HT1080 (cell line): ENCODE results near the gene NOS1AP. TPM values are rescaled to one million over a fixed set of nuclear protein-coding genes. Genes with fewer than 3 reads are reported as not detected.
A peak's percentile ranks its signal among the peaks of the same experiment; 100 is the strongest.

Experiments
- DNase-seq: peaks from one replicate; pipeline ENCODE4 v3.0.0-alpha.2; 2015; ENCODE audit warnings: low read depth
- total RNA-seq: library from RNA; depleted of rRNA; stranded (reverse); fragments of >200 nt; shearing (Covaris generic); gene quantifications from 2 replicates; pipeline ENCODE4 v1.2.3, GENCODE V29; 2014

NOS1AP gene
- total RNA-seq, 1 experiment from 2014 or later = 1.8 TPM

GRCh38 chr1:162240577-162240976 is 171.1 kb downstream of the NOS1AP start:
- no peak for DNase-seq

GRCh38 chr1:162242804-162243203 is 173.3 kb downstream of the NOS1AP start:
- no peak for DNase-seq

GRCh38 chr1:162248854-162249535 is 179.5 kb downstream of the NOS1AP start:
- DNase-seq = peak; percentile 71

GRCh38 chr1:162250004-162250730 is 180.7 kb downstream of the NOS1AP start:
- no peak for DNase-seq

- no peak for DNase-seq
Measured at GRCh38 chr1:162251102-162251501, 181.6 kb downstream of the NOS1AP start.

- no peak for DNase-seq
Measured at GRCh38 chr1:162252214-162252613, 182.7 kb downstream of the NOS1AP start.

GRCh38 chr1:162253790-162254189 is 184.3 kb downstream of the NOS1AP start:
- DNase-seq = no peak

- DNase-seq = no peak
Measured at GRCh38 chr1:162256287-162256686, 186.8 kb downstream of the NOS1AP start.

GRCh38 chr1:162258394-162258793 is 188.9 kb downstream of the NOS1AP start:
- no peak for DNase-seq

- no peak for DNase-seq
Measured at GRCh38 chr1:162259894-162260455, 190.5 kb downstream of the NOS1AP start.

GRCh38 chr1:162264108-162264507 is 194.6 kb downstream of the NOS1AP start:
- no peak for DNase-seq

GRCh38 chr1:162265983-162266382 is 196.5 kb downstream of the NOS1AP start:
- DNase-seq = no peak

GRCh38 chr1:162270016-162270770 is 200.7 kb downstream of the NOS1AP start:
- DNase-seq = no peak

GRCh38 chr1:162271972-162272371 is 202.5 kb downstream of the NOS1AP start:
- DNase-seq = peak; percentile 10

- DNase-seq = no peak
Measured at GRCh38 chr1:162272419-162272818, 202.9 kb downstream of the NOS1AP start.

- DNase-seq = no peak
Measured at GRCh38 chr1:162275622-162276175, 206.2 kb downstream of the NOS1AP start.

- DNase-seq = peak; percentile 37
Measured at GRCh38 chr1:162276493-162276892, 207.0 kb downstream of the NOS1AP start.

GRCh38 chr1:162279136-162279498 is 209.6 kb downstream of the NOS1AP start:
- DNase-seq = no peak

- no peak for DNase-seq
Measured at GRCh38 chr1:162281426-162281825, 211.9 kb downstream of the NOS1AP start.

- DNase-seq = no peak
Measured at GRCh38 chr1:162283657-162284056, 214.2 kb downstream of the NOS1AP start.

GRCh38 chr1:162284206-162284955 is 214.9 kb downstream of the NOS1AP start:
- no peak for DNase-seq
